Prostate gland (tissue), 2 donors: ENCODE measurements around the gene KATNA1. TPM values are rescaled to one million over a fixed set of nuclear protein-coding genes. Genes with fewer than 3 reads are reported as not detected.

Source experiments
- DNase-seq: peaks from one replicate; pipeline ENCODE4 v3.0.0-alpha.2; 2019; ENCODE audit warnings: low spot score
- H3K27ac ChIP-seq, 2 donors: fragments of 200-600 bp; sonication (generic); 2 replicates each; pipeline ENCODE4 v1.5.1; 2017 to 2019
- H3K27me3 ChIP-seq: fragments of 200-600 bp; sonication (generic); replicated peaks from 2 replicates; pipeline ENCODE4 v1.5.1; 2019; ENCODE audit not compliant: insufficient read depth
- H3K36me3 ChIP-seq, 2 donors: fragments of 200-600 bp; sonication (generic); 1 replicate in 1 of 2; 2 replicates in 1 of 2; pipeline versions ENCODE4 v1.5.1 to v1.8.1; 2017 to 2019
- H3K4me1 ChIP-seq: fragments of 200-600 bp; sonication (generic); replicated peaks from 2 replicates; pipeline ENCODE4 v1.5.1; 2019
- H3K4me3 ChIP-seq, 2 donors: fragments of 200-600 bp; sonication (generic); 2 replicates each; pipeline ENCODE4 v1.5.1; 2017 to 2019
- H3K9me3 ChIP-seq: fragments of 200-600 bp; sonication (generic); 2 replicates; pipeline ENCODE4 v1.5.1; 2017
- CTCF ChIP-seq, 4 experiments: fragments of 200-600 bp in 2 of 4; fragments of 450-650 bp in 2 of 4; sonication (generic) in 2 of 4; IDR thresholded peaks; 1 replicate in 3 of 4; 2 replicates in 1 of 4; pipeline ENCODE4 v1.5.1; 2016 to 2019; ENCODE audit warnings: antibody characterized with exemption in 4 of 4, mild to moderate bottlenecking in 2 of 4, moderate library complexity in 2 of 4
- POLR2A ChIP-seq: fragments of 450-650 bp; IDR thresholded peaks from one replicate; pipeline ENCODE4 v1.6.1; 2016; ENCODE audit warnings: antibody characterized with exemption, mild to moderate bottlenecking
- POLR2AphosphoS5 ChIP-seq: sonication (generic); formaldehyde crosslinking; IDR thresholded peaks from one replicate; pipeline ENCODE4 v1.6.1; 2017; ENCODE audit warnings: antibody characterized with exemption
- WGBS: methylation state at CpG from one replicate; pipeline ENCODE4 v1.1.5; 2018; 5-methylcytosine and 5-hydroxymethylcytosine counted together
- intact Hi-C: fragments of 100-400 bp; cut with DNase I; formaldehyde crosslinking; loops from one replicate; pipeline ENCODE4 v1.14.2; 2022
- total RNA-seq, 2 donors: library from RNA; depleted of rRNA; stranded (reverse); fragments of >200 nt; gene quantifications; one replicate each; pipeline ENCODE4 v1.1.0, GENCODE V29; 2016

The KATNA1 gene
- total RNA-seq, 2 donors from 2014 or later: 12.8 to 25.2 TPM

DNA sequence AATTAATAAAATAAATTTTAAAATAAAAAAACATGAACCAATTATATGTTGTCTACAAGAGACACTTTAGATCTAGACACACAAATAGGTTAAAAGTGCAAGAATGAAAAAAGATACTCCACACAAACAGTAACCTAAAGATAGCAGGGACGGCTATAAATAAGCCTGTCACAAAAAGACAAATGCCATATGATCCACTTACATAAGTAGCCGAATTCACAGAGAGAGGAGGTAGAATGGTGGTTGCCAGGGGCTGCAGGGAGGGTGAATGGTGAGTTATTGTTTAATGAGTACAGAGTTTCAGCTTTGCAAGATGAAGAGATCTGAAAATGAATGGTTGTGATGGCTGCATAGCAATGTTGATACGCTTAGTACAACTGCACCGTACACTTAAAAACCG lies 32.7 kb downstream of the KATNA1 start:
- intact Hi-C loops: no loop called here
- Histone ChIP-seq H3K4me1 (no peaks in the 10 kb centered on the region), H3K4me3 (no peak overlapping the region), H3K27ac (no peak overlapping the region), H3K36me3 (no peaks in the 10 kb centered on the region), H3K27me3 (no peaks in the 10 kb centered on the region), H3K9me3 (no peaks in the 10 kb centered on the region)
- no peak for DNase-seq
- no peak for TF ChIP-seq POLR2AphosphoS5
- WGBS: 67% methylated on average over 5 of the region's 5 CpGs

GRCh38 chr6:149614337-149614736 lies 34.2 kb downstream of the KATNA1 start:
- no peaks in the 10 kb centered on the region for H3K36me3 ChIP-seq
- H3K4me1 ChIP-seq: no peaks in the 10 kb centered on the region
- no peak overlapping the region for H3K4me3 ChIP-seq
- no peaks in the 10 kb centered on the region for H3K27me3 ChIP-seq
- TF ChIP-seq POLR2AphosphoS5: no peak
- TF ChIP-seq CTCF (IDR thresholded peaks at IDR 0.05): no peak
- TF ChIP-seq POLR2A: no peak
- no peak overlapping the region for H3K27ac ChIP-seq
- DNase-seq: no peak
- 87% methylated on average over 4 of the region's 4 CpGs for WGBS
- intact Hi-C loops: no loop called here
- no peaks in the 10 kb centered on the region for H3K9me3 ChIP-seq

DNA sequence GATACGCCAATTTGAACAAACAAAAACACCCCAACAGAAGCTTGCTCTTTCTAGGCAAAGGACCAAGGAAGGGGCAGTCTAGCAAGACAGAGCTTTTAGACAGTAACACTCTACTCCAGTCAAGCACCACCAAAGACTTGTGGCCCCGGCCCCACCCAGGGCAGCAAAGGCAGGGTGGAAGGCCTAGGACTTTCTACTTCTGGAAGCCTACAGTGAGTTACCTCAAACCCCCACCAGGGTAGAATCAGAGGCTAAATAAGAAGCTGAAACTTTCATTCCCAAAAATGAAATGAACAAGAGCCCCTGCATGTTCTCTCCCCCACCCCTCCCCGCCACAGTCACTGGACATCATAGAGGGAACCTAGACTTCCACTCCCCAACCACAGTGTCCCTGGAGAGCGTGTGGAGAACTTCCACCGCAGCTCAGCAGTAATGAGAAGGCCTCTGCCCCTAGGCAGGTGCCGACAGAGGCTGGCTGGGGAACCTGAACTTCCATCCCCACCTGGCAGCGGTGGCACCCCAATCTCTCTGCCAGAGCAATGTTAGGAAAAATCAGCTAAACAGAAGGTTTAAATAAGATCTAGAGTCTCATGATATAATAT lies 40.0 kb downstream of the KATNA1 start:
- Histone ChIP-seq H3K4me1 (no peaks in the 10 kb centered on the region), H3K27me3 (no peaks in the 10 kb centered on the region), H3K27ac (no peak overlapping the region), H3K36me3 (no peaks in the 10 kb centered on the region), H3K4me3 (no peak overlapping the region), H3K9me3 (no peaks in the 10 kb centered on the region)
- TF ChIP-seq POLR2AphosphoS5 (no peak), CTCF (IDR thresholded peaks at IDR 0.05) (no peak), POLR2A (no peak)
- WGBS: 90% methylated on average over 7 of the region's 7 CpGs
- no peak for DNase-seq
- intact Hi-C loops: no loop called here

GRCh38 chr6:149600508-149600907 lies 48.0 kb downstream of the KATNA1 start:
- Histone ChIP-seq H3K4me3 (no peak overlapping the region), H3K9me3 (no peaks in the 10 kb centered on the region), H3K36me3 (no peaks in the 10 kb centered on the region), H3K27me3 (no peaks in the 10 kb centered on the region), H3K27ac (no peak overlapping the region), H3K4me1 (no peaks in the 10 kb centered on the region)
- intact Hi-C loops: no loop called here
- no peak for DNase-seq
- TF ChIP-seq CTCF (IDR thresholded peaks at IDR 0.05) (no peak), POLR2A (no peak)
- 96% methylated on average over 4 of the region's 4 CpGs for WGBS

GRCh38 chr6:149593408-149593807 lies 55.1 kb downstream of the KATNA1 start:
- Histone ChIP-seq H3K36me3 (no peaks in the 10 kb centered on the region), H3K4me1 (no peaks in the 10 kb centered on the region), H3K9me3 (no peaks in the 10 kb centered on the region), H3K27ac (no peak overlapping the region), H3K27me3 (no peaks in the 10 kb centered on the region), H3K4me3 (no peak overlapping the region)
- intact Hi-C loops: no loop called here
- TF ChIP-seq POLR2A (no peak), POLR2AphosphoS5 (no peak), CTCF (IDR thresholded peaks at IDR 0.05) (no peak)
- WGBS: 100% methylated on average over 1 of the region's 1 CpG
- no peak for DNase-seq
